ENCODE data around the gene RUNDC3A.

Gene RUNDC3A

GRCh38 chr17:44308320-44308818, at the start of gene RUNDC3A:
TSS of gene RUNDC3A (plus strand) at chr17:44308601. CDS start at chr17:44308833, 232 bp downstream.
- peak; percentile 83 to 89 for DNase-seq

GRCh38 chr17:44258811-44259351, 49.5 kb upstream of the RUNDC3A start:
- DNase-seq, result no peak

GRCh38 chr17:44260296-44260695, 48.1 kb upstream of the RUNDC3A start:
- DNase-seq, result no peak

- DNase-seq, result no peak
These were observed 45.7 kb upstream of the RUNDC3A start for GRCh38 chr17:44262654-44263225.

GRCh38 chr17:44263345-44263902, 45.0 kb upstream of the RUNDC3A start:
- no peak for DNase-seq

GRCh38 chr17:44266402-44267164, 41.8 kb upstream of the RUNDC3A start:
- DNase-seq, result no peak

GRCh38 chr17:44267165-44267455, 41.3 kb upstream of the RUNDC3A start:
- no peak for DNase-seq

GRCh38 chr17:44267818-44268490, 40.4 kb upstream of the RUNDC3A start, which contains the start of gene SLC4A1:
TSS of gene SLC4A1 (minus strand) at chr17:44268135. CDS start at chr17:44262866, 5,269 bp downstream.
- DNase-seq, result no peak

- no peak for DNase-seq
These were observed 39.5 kb upstream of the RUNDC3A start for GRCh38 chr17:44268709-44269534.

- no peak for DNase-seq
These were observed 38.7 kb upstream of the RUNDC3A start for GRCh38 chr17:44269535-44270240.

- DNase-seq, result no peak
These were observed 36.0 kb upstream of the RUNDC3A start for GRCh38 chr17:44272321-44272951.

GRCh38 chr17:44272954-44273353, 35.4 kb upstream of the RUNDC3A start:
- no peak for DNase-seq

GRCh38 chr17:44273607-44274006, 34.8 kb upstream of the RUNDC3A start:
- no peak for DNase-seq

- no peak for DNase-seq
These were observed 30.4 kb upstream of the RUNDC3A start for GRCh38 chr17:44277976-44278375.

GRCh38 chr17:44279346-44279665, 29.1 kb upstream of the RUNDC3A start:
- DNase-seq, result no peak

GRCh38 chr17:44279666-44280391, 28.6 kb upstream of the RUNDC3A start:
- DNase-seq, result no peak

- no peak for DNase-seq
These were observed 27.9 kb upstream of the RUNDC3A start for GRCh38 chr17:44280392-44280937.

- no peak for DNase-seq
These were observed 26.8 kb upstream of the RUNDC3A start for GRCh38 chr17:44281570-44281969.

GRCh38 chr17:44282264-44282663, 26.1 kb upstream of the RUNDC3A start:
- no peak for DNase-seq

- DNase-seq, result no peak
These were observed 24.9 kb upstream of the RUNDC3A start for GRCh38 chr17:44283344-44284023.
